KOPT-K1 (cell line): Measurements from ENCODE around the gene RARG.
A peak's percentile ranks its signal among the peaks of the same experiment; 100 is the strongest.
"Not testable (repeated sequence)": the region's sequence is repeated elsewhere in the genome, so short reads cannot be mapped to it uniquely, and the experiment has no call there.

Source experiments
- H3K27ac ChIP-seq: fragments of 200-600 bp; sonication (generic); 2 replicates; pipeline ENCODE4 v1.5.1; 2016; ENCODE audit warnings: antibody characterized with exemption, mild to moderate bottlenecking, low read depth, low read length; ENCODE audit not compliant: poor library complexity, severe bottlenecking
- H3K36me3 ChIP-seq: fragments of 200-600 bp; sonication (generic); 2 replicates; pipeline ENCODE4 v1.5.1; 2017; ENCODE audit warnings: antibody characterized with exemption, mild to moderate bottlenecking, low read length, moderate library complexity; ENCODE audit not compliant: insufficient read depth
- H3K9me3 ChIP-seq: fragments of 200-600 bp; sonication (generic); 2 replicates; pipeline ENCODE4 v1.5.1; 2017; ENCODE audit warnings: antibody characterized with exemption, low read length, mild to moderate bottlenecking; ENCODE audit not compliant: insufficient read depth, poor library complexity, severe bottlenecking

RARG gene

DNA sequence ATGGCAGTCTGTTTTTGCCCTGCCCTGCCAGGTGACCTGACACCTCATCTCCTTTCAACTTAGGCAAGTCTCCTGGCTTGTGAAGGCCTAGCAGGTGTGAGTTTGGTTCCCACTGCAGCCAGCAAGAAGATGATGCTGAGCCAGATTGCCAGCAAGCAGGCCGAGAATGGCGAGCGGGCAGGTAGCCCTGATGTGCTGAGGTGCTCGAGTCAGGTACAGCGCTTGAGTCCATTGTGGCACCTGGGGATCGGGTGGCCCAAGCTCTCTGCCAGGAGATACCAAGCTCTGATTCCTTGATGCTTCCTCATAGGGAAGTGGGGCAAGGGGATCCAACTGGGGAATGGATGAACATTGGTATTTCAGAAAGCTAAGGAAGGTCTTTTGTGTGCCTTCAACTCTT, 47.2 kb downstream of the RARG start:
- Histone ChIP-seq H3K36me3 (peaks cover 80% of the 10 kb centered on the region), H3K9me3 (no peaks in the 10 kb centered on the region), H3K27ac (no peak overlapping the region)

DNA sequence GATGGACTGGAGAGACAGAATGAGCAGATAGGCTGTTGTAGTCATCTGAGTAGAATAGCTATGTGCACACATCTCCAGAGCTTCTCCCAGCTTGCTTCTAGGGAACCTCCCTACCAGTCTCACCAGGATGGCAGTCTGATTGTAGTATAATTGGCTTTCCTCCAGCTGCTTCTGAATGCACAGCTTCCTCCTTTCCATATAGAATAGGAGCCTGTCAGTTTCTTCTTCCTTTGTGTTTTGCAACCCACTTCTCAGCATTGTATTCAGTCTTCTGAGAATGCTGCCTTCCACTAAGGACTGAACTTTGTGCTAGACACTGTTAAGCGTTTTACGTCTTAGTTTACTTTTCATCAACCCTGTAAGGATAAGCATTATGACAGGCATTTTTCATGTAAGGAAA, 49.1 kb downstream of the RARG start:
- H3K36me3 ChIP-seq = peaks cover 64% of the 10 kb centered on the region
- H3K9me3 ChIP-seq = no peaks in the 10 kb centered on the region
- no peak overlapping the region for H3K27ac ChIP-seq

DNA sequence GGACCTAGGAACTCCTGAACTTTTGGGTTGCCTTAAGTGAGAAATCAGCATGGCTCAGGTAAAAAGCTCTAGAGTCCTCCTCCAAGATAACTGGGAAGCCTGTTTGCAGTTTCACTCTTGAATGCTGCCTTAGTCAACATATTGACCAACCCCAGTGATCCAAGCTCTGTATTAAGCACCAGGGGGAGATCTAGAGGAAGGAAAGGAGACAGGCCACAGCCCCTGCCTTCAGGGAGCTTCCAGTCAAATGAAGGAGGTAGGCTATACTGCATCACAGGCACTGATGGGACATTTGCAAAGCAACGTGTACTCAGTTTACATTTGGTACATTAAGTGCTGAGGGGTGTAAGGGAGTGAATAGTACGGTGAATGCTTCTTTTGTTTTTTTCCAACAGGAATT, 50.1 kb downstream of the RARG start:
- H3K9me3 ChIP-seq = no peaks in the 10 kb centered on the region
- peak overlapping the region; percentile 82 for H3K27ac ChIP-seq
- peaks cover 54% of the 10 kb centered on the region for H3K36me3 ChIP-seq

DNA sequence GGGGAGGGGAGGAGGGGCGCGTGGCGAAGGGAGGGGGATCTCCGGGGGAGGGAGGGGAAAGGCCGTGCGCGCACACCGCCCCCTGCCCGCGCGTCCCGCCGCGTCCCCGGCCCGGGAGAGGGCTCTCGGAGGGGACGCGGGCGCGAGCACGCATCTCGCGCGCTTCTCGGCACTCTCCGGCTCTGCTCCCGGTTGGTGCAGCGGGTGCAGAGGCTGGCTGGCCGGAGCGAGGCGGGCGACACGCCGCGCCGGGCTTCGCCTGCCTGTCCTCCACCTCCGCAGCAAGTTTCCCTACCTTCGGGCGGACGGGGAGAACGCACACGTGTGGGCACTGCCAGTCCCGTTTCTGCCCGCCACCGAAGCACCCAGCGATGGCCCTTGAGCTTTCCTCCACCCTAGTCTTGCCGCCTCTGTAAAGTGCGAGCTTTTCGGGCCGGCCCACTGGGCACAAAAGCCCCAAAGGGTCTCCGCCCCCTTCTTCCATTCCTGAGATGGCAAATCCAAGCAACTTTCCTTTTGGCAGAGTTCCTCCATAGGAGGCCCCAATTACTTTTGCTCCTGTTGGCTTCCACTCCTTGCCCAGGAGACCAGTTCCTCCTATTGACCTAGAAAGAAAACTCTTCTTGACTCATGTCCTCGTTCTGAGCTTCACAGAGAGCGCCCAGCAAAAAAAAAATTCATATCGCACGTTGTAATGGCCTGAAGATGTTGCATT, 50.9 kb downstream of the RARG start:
- H3K27ac ChIP-seq = peak overlapping the region; percentile 82
- peaks cover 45% of the 10 kb centered on the region for H3K36me3 ChIP-seq
- H3K9me3 ChIP-seq = no peaks in the 10 kb centered on the region

DNA sequence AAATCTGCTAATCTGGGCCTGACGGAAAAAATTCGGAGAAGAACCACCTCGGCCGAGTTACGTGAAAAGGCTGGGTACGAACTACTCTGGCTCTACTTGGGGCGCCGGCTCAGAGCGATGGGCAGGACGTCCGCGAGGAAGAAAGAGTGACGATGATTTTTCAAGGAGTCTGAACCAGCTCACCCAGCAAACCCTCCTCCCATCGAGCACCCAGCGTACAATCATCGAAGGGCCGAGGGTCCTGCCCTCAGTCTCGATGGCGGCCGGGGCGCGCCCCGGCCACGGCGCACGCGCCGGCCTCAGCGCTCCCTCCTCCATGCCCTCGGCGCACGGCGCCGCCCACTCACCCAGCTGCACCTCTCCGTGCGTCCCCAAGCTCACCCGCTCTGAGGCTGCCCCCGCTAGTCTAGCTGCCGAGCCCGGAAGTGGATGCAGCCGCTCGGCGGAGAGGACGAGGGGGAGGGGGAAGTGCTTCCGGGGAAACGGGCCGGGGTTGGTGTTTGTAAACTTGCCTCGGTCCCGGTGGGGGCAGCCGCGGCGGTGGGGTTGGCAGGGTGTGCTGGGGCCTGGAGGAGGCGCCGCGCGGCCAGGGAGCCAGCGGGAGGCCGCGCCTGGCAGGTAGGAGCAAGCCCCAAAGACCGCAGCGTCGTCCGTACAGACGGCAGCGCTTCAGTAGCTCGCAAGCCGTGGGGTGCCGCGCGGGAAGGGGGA, 51.6 kb downstream of the RARG start, which contains the start of the genes CSAD and ZNF740:
Gene CSAD (minus strand): TSS at position 706 of the 711 bp plus-strand sequence. CDS start 7,455 bp downstream, outside the sequence.
Gene ZNF740 (plus strand): TSS at position 503 of the 711 bp plus-strand sequence. CDS start 1,262 bp downstream, outside the sequence.
- Histone ChIP-seq H3K9me3 (no peaks in the 10 kb centered on the region), H3K27ac (peak within 1 kb of the TSS; percentile 82), H3K36me3 (peaks cover 38% of the 10 kb centered on the region)

DNA sequence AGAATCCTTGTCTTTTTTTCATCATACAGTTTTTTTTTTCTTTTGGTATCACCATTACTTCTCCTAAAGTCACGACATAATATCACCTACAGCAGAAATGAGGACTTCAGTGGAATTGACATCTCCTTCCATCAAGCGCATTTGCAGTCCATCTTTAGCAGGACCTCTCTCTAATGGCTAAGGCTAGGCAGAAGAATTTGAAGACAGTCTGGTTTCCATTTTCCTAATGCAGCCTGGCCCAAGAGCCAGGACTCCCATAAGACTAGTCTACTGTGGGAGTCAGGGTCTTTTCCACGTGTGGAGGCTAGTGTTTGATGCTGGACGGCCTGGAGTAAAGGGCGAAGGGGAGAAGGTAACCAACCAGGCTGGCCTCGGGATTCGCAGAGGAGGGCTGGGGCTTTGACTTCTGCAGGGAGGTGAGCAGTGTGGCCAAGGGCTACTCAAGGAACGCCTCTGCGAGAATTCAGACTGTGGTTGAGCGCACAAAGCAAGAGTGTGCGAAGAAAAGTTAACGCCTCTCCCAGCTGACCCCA, 52.3 kb downstream of the RARG start:
- H3K36me3 ChIP-seq = peaks cover 32% of the 10 kb centered on the region
- H3K27ac ChIP-seq = peak overlapping the region; percentile 82
- H3K9me3 ChIP-seq = no peaks in the 10 kb centered on the region

DNA sequence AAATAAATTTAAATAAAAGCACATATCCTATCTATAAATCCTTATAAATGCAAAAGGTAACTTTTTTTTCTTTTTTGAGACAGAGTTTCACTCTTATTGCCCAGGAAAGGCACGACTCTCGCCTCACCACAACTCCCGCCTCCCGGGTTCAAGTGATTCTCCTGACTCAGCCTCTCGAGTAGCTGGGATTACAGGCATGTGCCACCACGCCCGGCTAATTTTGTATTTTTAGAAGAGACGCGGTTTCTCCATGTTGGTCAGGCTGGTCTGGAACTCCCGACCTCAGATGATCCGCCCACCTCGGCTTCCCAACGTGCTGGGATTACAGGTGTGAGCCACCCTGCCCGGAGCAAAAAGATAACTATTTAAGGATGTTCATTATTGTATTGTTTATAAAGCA, 53.2 kb downstream of the RARG start:
- H3K9me3 ChIP-seq, H3K27ac ChIP-seq: not testable (repeated sequence)
- peaks cover 23% of the 10 kb centered on the region for H3K36me3 ChIP-seq

DNA sequence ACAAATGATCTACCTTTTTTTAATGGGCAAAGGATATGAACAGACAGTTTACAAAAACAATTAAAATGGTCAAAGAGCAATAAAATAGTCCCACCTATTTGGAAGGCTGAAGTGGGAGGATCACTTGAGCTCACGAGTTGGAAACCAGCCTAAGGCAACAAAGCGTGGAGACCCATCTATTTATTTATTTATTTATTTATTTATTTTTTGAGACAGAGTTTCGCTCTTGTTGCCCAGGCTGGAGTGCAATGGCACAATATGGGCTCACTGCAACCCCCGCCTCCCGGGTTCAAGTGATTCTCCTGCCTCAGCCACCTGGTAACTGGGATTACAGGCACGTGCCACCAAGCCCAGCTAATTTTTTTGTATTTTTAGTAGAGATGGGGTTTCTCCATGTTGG, 54.6 kb downstream of the RARG start:
- H3K36me3 ChIP-seq, H3K27ac ChIP-seq, H3K9me3 ChIP-seq: not testable (repeated sequence)

DNA sequence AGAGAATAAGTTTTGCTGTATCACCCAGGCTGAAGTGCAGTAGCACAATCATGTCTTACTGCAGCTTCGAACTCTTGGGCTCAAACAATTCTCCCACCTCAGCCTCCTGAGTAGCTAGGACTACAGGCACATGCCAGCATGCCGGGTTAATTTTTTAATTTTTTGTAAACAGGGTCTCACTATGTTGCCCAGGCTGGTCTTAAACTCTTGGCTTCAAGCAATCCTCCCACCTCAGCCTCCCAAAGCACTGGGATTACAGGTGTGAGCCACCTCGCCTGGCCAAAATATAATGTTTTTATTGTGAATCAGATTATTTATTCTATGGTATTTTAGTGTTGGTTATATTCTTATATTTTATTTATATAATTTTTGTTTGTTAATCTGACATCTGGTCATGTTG, 55.3 kb downstream of the RARG start:
- Histone ChIP-seq H3K36me3 (peaks cover 2% of the 10 kb centered on the region), H3K9me3 (no peaks in the 10 kb centered on the region), H3K27ac (no peak overlapping the region)

DNA sequence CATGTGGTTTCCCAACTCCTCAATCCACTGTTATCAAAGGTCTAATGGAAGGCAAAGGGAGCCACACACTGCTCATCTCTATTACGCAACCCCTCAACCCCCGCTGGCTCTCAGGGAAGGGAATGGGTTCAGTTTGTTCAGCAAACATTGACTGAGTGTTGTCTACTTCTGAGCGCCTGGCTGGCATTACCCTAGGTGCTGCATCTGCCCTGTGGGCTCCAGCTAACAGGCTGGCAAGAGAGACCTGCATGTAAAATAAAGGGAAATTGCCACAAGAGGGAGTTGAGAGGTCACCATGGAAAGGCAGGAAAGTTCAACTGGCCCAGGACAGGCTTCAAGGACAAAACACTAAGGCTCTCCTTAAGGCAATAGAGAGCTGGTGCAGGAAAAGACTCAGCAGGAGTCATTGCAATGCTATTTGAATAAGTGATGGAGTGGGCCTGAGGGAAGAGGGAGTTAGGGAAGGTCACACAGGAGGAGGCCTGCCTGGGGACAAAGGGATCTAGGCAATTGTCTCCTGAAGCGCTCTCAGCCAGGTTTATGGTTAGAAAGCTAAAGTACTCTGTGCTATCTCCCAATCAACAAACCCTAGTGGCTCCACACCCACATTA, 57.0 kb downstream of the RARG start:
- Histone ChIP-seq H3K27ac (no peak overlapping the region), H3K9me3 (no peaks in the 10 kb centered on the region)

DNA sequence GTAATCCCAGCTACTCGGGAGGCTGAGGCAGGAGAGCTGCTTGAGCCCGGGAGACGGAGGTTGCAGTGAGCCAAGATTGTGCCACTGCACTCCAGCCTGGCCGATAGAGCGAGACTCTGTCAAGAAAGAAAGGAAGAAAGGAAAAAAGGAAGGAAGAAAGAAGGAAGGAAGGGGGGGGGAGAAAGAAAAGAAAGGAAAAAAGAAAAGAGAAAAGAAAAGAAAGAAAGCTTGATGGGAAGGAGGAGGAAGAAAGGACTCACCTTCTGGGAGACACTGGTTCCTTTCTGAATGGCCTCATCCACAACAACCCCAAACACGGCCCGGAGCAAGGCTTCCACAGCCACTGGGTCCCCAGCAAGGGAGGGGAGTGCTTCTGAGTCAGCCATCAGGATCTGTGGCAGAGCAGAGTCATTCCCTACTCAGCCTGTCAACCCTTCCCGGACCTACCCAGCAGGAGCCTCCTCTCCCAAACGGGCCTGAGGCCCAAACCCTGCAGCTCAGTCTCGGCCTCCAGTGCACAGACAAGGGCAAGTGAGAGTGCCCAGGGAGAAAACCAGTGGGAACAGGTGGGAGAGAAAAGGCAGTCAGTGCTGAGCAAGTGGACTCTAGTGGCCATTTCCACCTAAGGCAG, 58.8 kb downstream of the RARG start:
- H3K36me3 ChIP-seq = no peaks in the 10 kb centered on the region
- no peaks in the 10 kb centered on the region for H3K9me3 ChIP-seq
- H3K27ac ChIP-seq = no peak overlapping the region

More for the DNA sequence above, 57.0 kb downstream of the RARG start:
- no peaks in the 10 kb centered on the region for H3K36me3 ChIP-seq

DNA sequence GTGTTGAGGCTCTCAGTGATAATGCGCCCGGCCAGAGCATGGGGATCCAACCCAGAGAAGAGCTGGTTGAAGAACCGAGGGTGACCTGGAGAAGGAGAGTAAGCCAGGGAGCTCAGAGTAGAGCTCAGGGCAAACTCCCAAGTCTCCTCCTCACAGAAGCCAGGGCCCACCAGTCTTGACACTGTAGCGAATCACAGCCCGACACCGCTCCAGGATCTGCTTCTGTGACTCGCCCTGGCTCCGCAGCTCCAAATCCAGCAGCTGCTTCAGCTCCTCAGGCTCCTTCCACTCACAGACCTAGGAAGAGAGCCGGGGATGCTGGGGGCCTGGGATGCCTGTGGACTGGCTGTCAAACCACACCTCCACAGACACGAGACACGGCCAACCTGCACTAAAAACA, 59.7 kb downstream of the RARG start:
- Histone ChIP-seq H3K9me3 (no peaks in the 10 kb centered on the region), H3K36me3 (no peaks in the 10 kb centered on the region), H3K27ac (no peak overlapping the region)

DNA sequence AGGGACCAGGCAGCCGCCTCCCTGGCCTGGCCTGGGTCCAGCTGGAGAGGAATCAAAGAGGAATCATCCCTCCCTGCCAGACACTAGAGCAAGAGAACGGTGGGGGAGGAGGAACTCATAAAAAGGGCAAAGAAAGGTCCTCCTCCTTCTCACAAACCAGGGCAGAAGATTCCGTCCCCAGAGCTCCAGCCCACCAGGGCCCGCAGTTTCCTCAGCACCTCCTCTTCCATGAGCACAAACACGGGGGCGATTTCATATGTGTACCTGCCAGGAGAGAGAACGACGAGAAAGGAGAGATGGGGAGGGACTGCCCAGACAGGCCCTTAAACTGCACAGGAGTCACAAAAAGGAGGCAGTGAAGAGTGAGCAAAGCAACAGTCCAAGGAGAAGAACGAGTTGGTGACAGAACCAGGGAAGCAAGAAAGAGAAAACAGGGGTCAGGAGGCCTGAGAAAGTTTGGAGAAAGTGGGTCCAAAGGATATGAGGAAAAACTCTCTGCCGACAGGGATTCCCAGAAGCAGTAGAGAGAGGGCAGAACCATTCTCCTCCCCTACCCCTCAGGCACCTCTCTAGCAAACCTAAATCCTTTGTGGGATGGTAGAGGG, 60.2 kb downstream of the RARG start:
- H3K27ac ChIP-seq = no peak overlapping the region
- no peaks in the 10 kb centered on the region for H3K36me3 ChIP-seq
- H3K9me3 ChIP-seq = no peaks in the 10 kb centered on the region

DNA sequence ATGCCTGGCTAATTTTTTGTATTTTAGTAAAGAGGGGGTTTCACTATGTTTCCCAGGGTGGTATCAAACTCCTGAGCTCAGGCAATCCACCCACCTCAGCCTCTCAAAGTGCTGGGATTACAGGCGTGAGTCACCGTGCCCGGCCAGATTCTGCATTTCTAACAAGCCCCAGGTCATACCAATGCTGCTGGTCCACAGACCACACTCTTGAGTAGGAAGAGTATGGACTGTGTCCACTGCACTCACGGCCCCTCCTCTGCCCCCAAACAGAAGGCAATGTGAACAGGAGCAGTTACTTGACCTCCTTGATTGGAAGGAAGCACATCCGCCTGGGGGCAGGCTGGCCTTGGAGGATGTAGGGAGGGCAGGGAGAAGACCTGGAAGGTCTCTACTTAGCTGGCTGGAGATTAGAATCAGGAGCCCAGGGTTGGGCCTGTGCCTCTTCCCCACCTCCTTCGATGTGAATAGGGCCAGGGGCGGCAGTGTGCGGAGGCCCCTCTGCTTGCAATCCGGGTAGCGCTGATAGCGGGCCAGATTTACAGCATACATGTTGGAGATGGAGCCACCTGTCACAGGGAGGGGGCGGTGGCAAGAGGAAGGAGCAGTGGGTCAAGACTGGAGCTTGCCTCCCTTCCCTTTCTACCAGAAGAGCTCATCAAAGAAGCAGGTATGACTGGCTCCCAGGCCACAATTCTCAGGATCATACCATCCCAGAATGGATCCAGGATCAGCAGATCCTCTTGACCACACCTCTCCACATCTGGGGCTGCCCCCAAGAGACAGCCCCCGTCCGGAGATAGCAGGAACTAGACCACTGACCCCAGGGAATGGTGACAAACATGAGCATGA, 60.9 kb downstream of the RARG start:
- H3K36me3 ChIP-seq = no peaks in the 10 kb centered on the region
- no peak overlapping the region for H3K27ac ChIP-seq
- H3K9me3 ChIP-seq = no peaks in the 10 kb centered on the region
